ENCODE data around the gene DNM2.

DNA sequence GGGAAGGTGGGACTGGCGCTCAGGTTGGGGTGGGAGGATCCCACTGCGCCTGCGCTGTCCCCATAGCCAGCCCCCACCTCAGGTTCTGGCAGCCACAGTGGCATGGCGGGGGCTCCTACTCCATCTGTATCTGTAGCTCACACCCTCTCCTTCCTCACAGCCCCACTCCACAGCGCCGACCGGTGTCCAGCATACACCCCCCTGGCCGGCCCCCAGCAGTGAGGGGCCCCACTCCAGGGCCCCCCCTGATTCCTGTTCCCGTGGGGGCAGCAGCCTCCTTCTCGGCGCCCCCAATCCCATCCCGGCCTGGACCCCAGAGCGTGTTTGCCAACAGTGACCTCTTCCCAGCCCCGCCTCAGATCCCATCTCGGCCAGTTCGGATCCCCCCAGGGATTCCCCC is 112.1 kb downstream of the DNM2 start:
- TF ChIP-seq, protein P1, sequence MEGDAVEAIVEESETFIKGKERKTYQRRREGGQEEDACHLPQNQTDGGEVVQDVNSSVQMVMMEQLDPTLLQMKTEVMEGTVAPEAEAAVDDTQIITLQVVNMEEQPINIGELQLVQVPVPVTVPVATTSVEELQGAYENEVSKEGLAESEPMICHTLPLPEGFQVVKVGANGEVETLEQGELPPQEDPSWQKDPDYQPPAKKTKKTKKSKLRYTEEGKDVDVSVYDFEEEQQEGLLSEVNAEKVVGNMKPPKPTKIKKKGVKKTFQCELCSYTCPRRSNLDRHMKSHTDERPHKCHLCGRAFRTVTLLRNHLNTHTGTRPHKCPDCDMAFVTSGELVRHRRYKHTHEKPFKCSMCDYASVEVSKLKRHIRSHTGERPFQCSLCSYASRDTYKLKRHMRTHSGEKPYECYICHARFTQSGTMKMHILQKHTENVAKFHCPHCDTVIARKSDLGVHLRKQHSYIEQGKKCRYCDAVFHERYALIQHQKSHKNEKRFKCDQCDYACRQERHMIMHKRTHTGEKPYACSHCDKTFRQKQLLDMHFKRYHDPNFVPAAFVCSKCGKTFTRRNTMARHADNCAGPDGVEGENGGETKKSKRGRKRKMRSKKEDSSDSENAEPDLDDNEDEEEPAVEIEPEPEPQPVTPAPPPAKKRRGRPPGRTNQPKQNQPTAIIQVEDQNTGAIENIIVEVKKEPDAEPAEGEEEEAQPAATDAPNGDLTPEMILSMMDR (IDR thresholded peaks at IDR 0.05; ENCODE audit: low read depth, low read length, poor library complexity, severe bottlenecking), result no peak
- no peak for TF ChIP-seq EZH2phosphoT487 (IDR thresholded peaks at IDR 0.05; ENCODE audit: borderline replicate concordance, low read length)
